H9 (cell line): ENCODE data around the gene SGO2. TPM values are rescaled to one million over a fixed set of nuclear protein-coding genes. Genes with fewer than 3 reads are reported as not detected.

ENCODE experiments used
- DNase-seq: peaks from one replicate; pipeline ENCODE4 v3.0.0-alpha.2; 2017
- H2AFZ ChIP-seq: one replicate; pipeline ENCODE4 v1.6.1; 2013; ENCODE audit warnings: mild to moderate bottlenecking, low read length, control low read depth, moderate library complexity
- H2AK5ac ChIP-seq: 2 replicates; pipeline ENCODE4 v1.6.1; 2013; ENCODE audit warnings: low read length, control low read depth, mixed read lengths; ENCODE audit not compliant: insufficient read length
- H2BK120ac ChIP-seq: one replicate; pipeline ENCODE4 v1.6.1; 2013; ENCODE audit warnings: low read depth, mild to moderate bottlenecking, low read length, control low read depth, inconsistent platforms; ENCODE audit not compliant: poor library complexity, severe bottlenecking
- H2BK12ac ChIP-seq: 2 replicates; pipeline ENCODE4 v1.6.1; 2013; ENCODE audit warnings: low read length, control low read depth, mixed read lengths, low read depth; ENCODE audit not compliant: insufficient read length
- H2BK15ac ChIP-seq: 2 replicates; pipeline ENCODE4 v1.6.1; 2013; ENCODE audit warnings: low read depth, low read length, control low read depth
- H2BK20ac ChIP-seq: one replicate; pipeline ENCODE4 v1.6.1; 2013; ENCODE audit warnings: low read depth, mild to moderate bottlenecking, low read length, control low read depth, inconsistent platforms; ENCODE audit not compliant: poor library complexity, severe bottlenecking
- H2BK5ac ChIP-seq: 2 replicates; pipeline ENCODE4 v1.6.1; 2013; ENCODE audit warnings: low read length, control low read depth, mixed read lengths; ENCODE audit not compliant: insufficient read length
- H3K14ac ChIP-seq: 2 replicates; pipeline ENCODE4 v1.6.1; 2013; ENCODE audit warnings: low read length, control low read depth; ENCODE audit not compliant: insufficient read depth
- H3K18ac ChIP-seq: 2 replicates; pipeline ENCODE4 v1.6.1; 2013; ENCODE audit warnings: low read depth, mild to moderate bottlenecking, mixed read lengths, low read length, control low read depth; ENCODE audit not compliant: insufficient read length
- H3K23ac ChIP-seq: 2 replicates; pipeline ENCODE4 v1.6.1; 2013; ENCODE audit warnings: low read length, control low read depth, mixed read lengths, low read depth; ENCODE audit not compliant: insufficient read length
- H3K23me2 ChIP-seq: 2 replicates; pipeline ENCODE4 v1.6.1; 2013; ENCODE audit warnings: low read depth, mild to moderate bottlenecking, mixed read lengths, low read length, control low read depth; ENCODE audit not compliant: insufficient read length, poor library complexity, severe bottlenecking
- H3K27ac ChIP-seq: 2 replicates; pipeline ENCODE4 v1.5.1; 2013; ENCODE audit warnings: low read length, control low read depth, mixed read lengths, low read depth; ENCODE audit not compliant: insufficient read length
- H3K27me3 ChIP-seq: 2 replicates; pipeline ENCODE4 v1.6.1; 2013; ENCODE audit warnings: low read length, control low read depth, inconsistent platforms; ENCODE audit not compliant: insufficient read depth
- H3K4ac ChIP-seq: 2 replicates; pipeline ENCODE4 v1.6.1; 2013; ENCODE audit warnings: low read depth, mild to moderate bottlenecking, control low read depth, inconsistent platforms, low read length, moderate library complexity
- H3K4me1 ChIP-seq: 2 replicates; pipeline ENCODE4 v1.6.1; 2013; ENCODE audit warnings: low read length, control low read depth, inconsistent platforms; ENCODE audit not compliant: insufficient read depth
- H3K4me2 ChIP-seq: 2 replicates; pipeline ENCODE4 v1.6.1; 2013; ENCODE audit warnings: low read length, control low read depth, mixed read lengths; ENCODE audit not compliant: insufficient read length, insufficient read depth
- H3K56ac ChIP-seq: 2 replicates; pipeline ENCODE4 v1.6.1; 2013; ENCODE audit warnings: low read depth, mild to moderate bottlenecking, mixed read lengths, low read length, control low read depth; ENCODE audit not compliant: insufficient read length
- H3K79me1 ChIP-seq: 2 replicates; pipeline ENCODE4 v1.6.1; 2013; ENCODE audit warnings: low read depth, mild to moderate bottlenecking, moderate library complexity, low read length, control low read depth, inconsistent platforms; ENCODE audit not compliant: insufficient read depth, poor library complexity, severe bottlenecking
- H3K79me2 ChIP-seq: 2 replicates; pipeline ENCODE4 v1.6.1; 2013; ENCODE audit warnings: low read length, control low read depth, inconsistent platforms; ENCODE audit not compliant: insufficient read depth
- H3K9ac ChIP-seq: 2 replicates; pipeline ENCODE4 v1.6.1; 2013; ENCODE audit warnings: low read length, control low read depth, mixed read lengths; ENCODE audit not compliant: insufficient read length; ENCODE audit errors: extremely low read depth
- H3K9me3 ChIP-seq: one replicate; pipeline ENCODE4 v1.6.1; 2013; ENCODE audit warnings: low read depth, low read length, inconsistent platforms; ENCODE audit not compliant: control insufficient read depth
- H3T11ph ChIP-seq: one replicate; pipeline ENCODE4 v1.6.1; 2013; ENCODE audit warnings: mild to moderate bottlenecking, low read length, control low read depth, inconsistent platforms
- H4K20me1 ChIP-seq: one replicate; pipeline ENCODE4 v1.6.1; 2013; ENCODE audit not compliant: control insufficient read depth, insufficient read length, insufficient read depth
- H4K5ac ChIP-seq: 2 replicates; pipeline ENCODE4 v1.6.1; 2013; ENCODE audit warnings: low read depth, mild to moderate bottlenecking, mixed read lengths, low read length, control low read depth; ENCODE audit not compliant: insufficient read length
- H4K8ac ChIP-seq: replicated peaks from 2 replicates; pipeline ENCODE4 v1.6.1; 2013; ENCODE audit warnings: low read length, control low read depth, mixed read lengths, low read depth; ENCODE audit not compliant: insufficient read length
- H4K91ac ChIP-seq: 2 replicates; pipeline ENCODE4 v1.6.1; 2013; ENCODE audit warnings: low read depth, mild to moderate bottlenecking, moderate library complexity, mixed read lengths, low read length, control low read depth; ENCODE audit not compliant: insufficient read length
- H3K27ac Mint-ChIP-seq, 3 experiments: 2 replicates in 2 of 3; 3 replicates in 1 of 3; pipeline ENCODE4 v1.8.0; 2020 to 2021; ENCODE audit warnings: mixed read lengths in 3 of 3, mild to moderate bottlenecking in 1 of 3, moderate library complexity in 1 of 3
- H3K27me3 Mint-ChIP-seq: 2 replicates; pipeline ENCODE4 v1.8.0; 2021; ENCODE audit warnings: low read depth, mild to moderate bottlenecking, moderate library complexity, mixed read lengths
- H3K36me3 Mint-ChIP-seq, 3 experiments: 2 replicates in 2 of 3; 3 replicates in 1 of 3; pipeline ENCODE4 v1.8.0; 2020 to 2021; ENCODE audit warnings: low read depth in 3 of 3, mixed read lengths in 3 of 3; ENCODE audit not compliant: insufficient read depth in 1 of 3
- H3K4me1 Mint-ChIP-seq, 2 experiments: 2 replicates each; pipeline ENCODE4 v1.8.0; 2020; ENCODE audit warnings: mixed read lengths in 2 of 2
- H3K4me3 Mint-ChIP-seq, 2 experiments: 2 replicates in 1 of 2; 3 replicates in 1 of 2; pipeline ENCODE4 v1.8.0; 2020 to 2021; ENCODE audit warnings: mild to moderate bottlenecking in 2 of 2, mixed read lengths in 2 of 2, moderate library complexity in 1 of 2
- H3K9me3 Mint-ChIP-seq, 2 experiments: 2 replicates in 1 of 2; 3 replicates in 1 of 2; pipeline ENCODE4 v1.8.0; 2020; ENCODE audit warnings: mild to moderate bottlenecking in 2 of 2, mixed read lengths in 2 of 2, moderate library complexity in 1 of 2
- CTCF ChIP-seq: fragments of 200-600 bp; sonication (generic); conservative IDR thresholded peaks from 3 replicates; pipeline ENCODE4 v1.8.0; 2021; ENCODE audit warnings: antibody characterized with exemption, mild to moderate bottlenecking
- WGBS: extraction: QIAGEN DNeasy Blood & Tissue Kit; methylation state at CpG from one replicate; pipeline ENCODE4 v1.1.7; 2013; ENCODE audit warnings: missing lambda C conversion rate, low lambda C conversion rate, mixed read lengths; ENCODE audit not compliant: insufficient read length; ENCODE audit errors: extremely low coverage; 5-methylcytosine and 5-hydroxymethylcytosine counted together
- total RNA-seq: library from RNA; stranded (reverse); gene quantifications from 2 replicates; pipeline ENCODE4 v1.2.1, GENCODE V29; 2021

SGO2 gene
- total RNA-seq, 1 experiment from 2014 or later = 25.6 TPM

- H2AFZ ChIP-seq = no peak overlapping the region
- no peak overlapping the region for H3K4ac ChIP-seq
- H4K91ac ChIP-seq = no peak overlapping the region
- no peaks in the 10 kb centered on the region for H3K79me1 ChIP-seq
- peaks cover 11% of the 10 kb centered on the region for H3K23me2 ChIP-seq
- no peak overlapping the region for H2AK5ac ChIP-seq
- H4K20me1 ChIP-seq = no peaks in the 10 kb centered on the region
- H3K4me2 ChIP-seq = no peak overlapping the region
- H3K18ac ChIP-seq = no peak overlapping the region
- no peak overlapping the region for H3T11ph ChIP-seq
- H3K9me3 ChIP-seq = no peaks in the 10 kb centered on the region
- no peak overlapping the region for H3K23ac ChIP-seq
- H4K8ac ChIP-seq = no peak overlapping the region
- H3K56ac ChIP-seq = no peak overlapping the region
- H4K5ac ChIP-seq = no peak overlapping the region
- Mint-ChIP-seq H3K27ac (no peak overlapping the region), H3K36me3 (no peaks in the 10 kb centered on the region), H3K27me3 (peaks cover 27% of the 10 kb centered on the region), H3K9me3 (no peaks in the 10 kb centered on the region), H3K4me1 (peaks cover 3 to 12% of the 10 kb centered on the region in 2 experiments), H3K4me3 (no peak overlapping the region)
- no peak for DNase-seq
- H2BK15ac ChIP-seq = no peak overlapping the region
- H2BK120ac ChIP-seq = no peak overlapping the region
- no peaks in the 10 kb centered on the region; the same call in 1 of the 2 replicates for H3K27me3 ChIP-seq
- no peak overlapping the region for H2BK20ac ChIP-seq
- no peak overlapping the region for H3K27ac ChIP-seq
- H3K79me2 ChIP-seq = no peaks in the 10 kb centered on the region
- no peaks in the 10 kb centered on the region for H3K4me1 ChIP-seq
- no peak overlapping the region for H3K14ac ChIP-seq
- no peak overlapping the region for H3K9ac ChIP-seq
- TF ChIP-seq CTCF = no peak
- H2BK12ac ChIP-seq = no peak overlapping the region
- no peak overlapping the region for H2BK5ac ChIP-seq
- WGBS = no CpG with 5 or more reads among the region's 4 CpGs
Observed at GRCh38 chr2:200588076-200588678, 62.2 kb downstream of the SGO2 start.
